SK-N-MC (cell line): ENCODE data around the gene ADAM8.

Source experiments
- EZH2 ChIP-seq: fragments of 200-600 bp; sonication (generic); IDR thresholded peaks from one replicate; pipeline ENCODE4 v1.6.1; 2017; ENCODE audit warnings: antibody characterized with exemption
- FOXP2 ChIP-seq: optimal IDR thresholded peaks from 2 replicates; pipeline ENCODE3; 2011; ENCODE audit warnings: mild to moderate bottlenecking, moderate library complexity; ENCODE audit not compliant: insufficient read depth; ENCODE audit errors: extremely low read length, control extremely low read depth
- POLR2AphosphoS5 ChIP-seq: IDR thresholded peaks from 2 replicates; pipeline ENCODE4 v1.6.1; 2012; ENCODE audit warnings: mild to moderate bottlenecking, low read depth, low read length, borderline replicate concordance

GRCh38 chr10:133293810-133294119 is 17.1 kb upstream of the ADAM8 start:
- TF ChIP-seq POLR2AphosphoS5 (no peak), EZH2 (no peak), FOXP2 (no peak)
